ENCODE data around the gene GABBR2.

Gene GABBR2

GRCh38 chr9:98449871-98450270 is 258.9 kb downstream of the GABBR2 start:
- DNase-seq (ENCODE audit: low read depth in 1 of 2, low spot score in 1 of 2), result no peak

GRCh38 chr9:98445576-98445975 is 263.2 kb downstream of the GABBR2 start:
- DNase-seq (ENCODE audit: low read depth in 1 of 2, low spot score in 1 of 2), result no peak

- no peak for DNase-seq (ENCODE audit: low read depth in 1 of 2, low spot score in 1 of 2)
Observed at GRCh38 chr9:98444601-98445000, 264.1 kb downstream of the GABBR2 start.

- no peak for DNase-seq (ENCODE audit: low read depth in 1 of 2, low spot score in 1 of 2)
Observed at GRCh38 chr9:98442541-98442940, 266.2 kb downstream of the GABBR2 start.

GRCh38 chr9:98442114-98442513 is 266.6 kb downstream of the GABBR2 start:
- no peak for DNase-seq (ENCODE audit: low read depth in 1 of 2, low spot score in 1 of 2)

GRCh38 chr9:98438666-98439065 is 270.1 kb downstream of the GABBR2 start:
- DNase-seq (ENCODE audit: low read depth in 1 of 2, low spot score in 1 of 2), result no peak

GRCh38 chr9:98437458-98438034 is 271.2 kb downstream of the GABBR2 start:
- no peak for DNase-seq (ENCODE audit: low read depth in 1 of 2, low spot score in 1 of 2)

GRCh38 chr9:98432960-98433359 is 275.8 kb downstream of the GABBR2 start:
- DNase-seq (ENCODE audit: low read depth in 1 of 2, low spot score in 1 of 2), result no peak

GRCh38 chr9:98432134-98432533 is 276.6 kb downstream of the GABBR2 start:
- no peak for DNase-seq (ENCODE audit: low read depth in 1 of 2, low spot score in 1 of 2)

GRCh38 chr9:98430535-98431292 is 278.0 kb downstream of the GABBR2 start:
- DNase-seq (ENCODE audit: low read depth in 1 of 2, low spot score in 1 of 2), result no peak

- DNase-seq (ENCODE audit: low read depth in 1 of 2, low spot score in 1 of 2), result no peak
Observed at GRCh38 chr9:98429613-98430012, 279.1 kb downstream of the GABBR2 start.

GRCh38 chr9:98428454-98428853 is 280.3 kb downstream of the GABBR2 start:
- DNase-seq (ENCODE audit: low read depth in 1 of 2, low spot score in 1 of 2), result no peak

- no peak for DNase-seq (ENCODE audit: low read depth in 1 of 2, low spot score in 1 of 2)
Observed at GRCh38 chr9:98427491-98427890, 281.2 kb downstream of the GABBR2 start.

- no peak for DNase-seq (ENCODE audit: low read depth in 1 of 2, low spot score in 1 of 2)
Observed at GRCh38 chr9:98425079-98425478, 283.7 kb downstream of the GABBR2 start.

GRCh38 chr9:98419260-98419603 is 289.5 kb downstream of the GABBR2 start:
- no peak for DNase-seq (ENCODE audit: low read depth in 1 of 2, low spot score in 1 of 2)

GRCh38 chr9:98418578-98419259 is 290.0 kb downstream of the GABBR2 start:
- DNase-seq (ENCODE audit: low read depth in 1 of 2, low spot score in 1 of 2), result no peak

GRCh38 chr9:98416294-98417248 is 292.2 kb downstream of the GABBR2 start:
- DNase-seq (ENCODE audit: low read depth in 1 of 2, low spot score in 1 of 2), result no peak

- no peak for DNase-seq (ENCODE audit: low read depth in 1 of 2, low spot score in 1 of 2)
Observed at GRCh38 chr9:98415782-98416181, 293.0 kb downstream of the GABBR2 start.

GRCh38 chr9:98413084-98413483 is 295.7 kb downstream of the GABBR2 start:
- no peak for DNase-seq (ENCODE audit: low read depth in 1 of 2, low spot score in 1 of 2)

- no peak for DNase-seq (ENCODE audit: low read depth in 1 of 2, low spot score in 1 of 2)
Observed at GRCh38 chr9:98412101-98412842, 296.5 kb downstream of the GABBR2 start.

Measured in activated CD4-positive, alpha-beta T cell treated with anti-CD3 and anti-CD28 coated beads, Interleukin-2, amount 50 U/mL, for 24 hours (primary cell).